DND-41 (cell line): Measurements from ENCODE around the gene ZACN.
A peak's percentile ranks its signal among the peaks of the same experiment; 100 is the strongest.

Source experiments
- ATAC-seq: fragments of 200-7000 bp; cut with Tn5 transposase; 3 replicates; pipeline ENCODE4 v1.9.1; 2021; ENCODE audit warnings: low read depth; ENCODE audit not compliant: insufficient read depth
- DNase-seq: peaks from one replicate; pipeline ENCODE4 v3.0.0-alpha.2; 2020
- H2AFZ ChIP-seq: 2 replicates; pipeline ENCODE4 v1.6.0; 2012; ENCODE audit warnings: low read depth, low read length
- H3K27ac ChIP-seq: 2 replicates; pipeline ENCODE4 v1.5.1; 2012; ENCODE audit warnings: low read length, inconsistent platforms
- H3K27me3 ChIP-seq: fragments of 200-600 bp; sonication (generic); 2 replicates; pipeline ENCODE4 v1.6.0; 2012; ENCODE audit warnings: low read length, mild to moderate bottlenecking, inconsistent platforms; ENCODE audit not compliant: insufficient read depth, poor library complexity
- H3K36me3 ChIP-seq: 2 replicates; pipeline ENCODE4 v1.5.1; 2012; ENCODE audit warnings: low read length, inconsistent platforms; ENCODE audit not compliant: insufficient read depth
- H3K4me1 ChIP-seq: 2 replicates; pipeline ENCODE4 v1.5.1; 2012; ENCODE audit warnings: mild to moderate bottlenecking, low read length; ENCODE audit not compliant: insufficient read depth
- H3K4me2 ChIP-seq: 2 replicates; pipeline ENCODE4 v1.6.0; 2012; ENCODE audit warnings: mild to moderate bottlenecking, moderate library complexity, low read length, inconsistent platforms; ENCODE audit not compliant: insufficient read depth
- H3K4me3 ChIP-seq, 2 experiments: fragments of 200-600 bp in 1 of 2; shearing (Covaris generic) in 1 of 2; 2 replicates each; pipeline ENCODE4 v1.5.1; 2012 to 2016; ENCODE audit warnings: inconsistent platforms in 2 of 2, low read length in 2 of 2, mild to moderate bottlenecking in 2 of 2, low read depth in 1 of 2, moderate library complexity in 1 of 2
- H3K79me2 ChIP-seq: 2 replicates; pipeline ENCODE4 v1.6.0; 2012; ENCODE audit warnings: low read length, inconsistent platforms; ENCODE audit not compliant: insufficient read depth
- H3K9ac ChIP-seq: 2 replicates; pipeline ENCODE4 v1.6.0; 2012; ENCODE audit warnings: low read depth, mild to moderate bottlenecking, inconsistent platforms, low read length, moderate library complexity
- H3K9me3 ChIP-seq: 2 replicates; pipeline ENCODE4 v1.5.1; 2012; ENCODE audit warnings: low read length, moderate library complexity, mild to moderate bottlenecking, inconsistent platforms; ENCODE audit not compliant: insufficient read depth, severe bottlenecking
- H4K20me1 ChIP-seq: 2 replicates; pipeline ENCODE4 v1.6.0; 2012; ENCODE audit warnings: low read length; ENCODE audit not compliant: insufficient read depth
- EZH2 ChIP-seq: IDR thresholded peaks from 3 replicates; pipeline ENCODE4 v1.6.1; 2012; ENCODE audit warnings: borderline replicate concordance, low read depth, mild to moderate bottlenecking, moderate library complexity, low read length, inconsistent platforms; ENCODE audit not compliant: severe bottlenecking
- TF ChIP-seq, protein P1 (sequence below): IDR thresholded peaks from 2 replicates; pipeline ENCODE4 v1.5.1; 2012; ENCODE audit warnings: borderline replicate concordance, low read length, moderate library complexity, mild to moderate bottlenecking; ENCODE audit not compliant: poor library complexity, severe bottlenecking; ENCODE audit errors: extremely low read depth

The ZACN gene

DNA sequence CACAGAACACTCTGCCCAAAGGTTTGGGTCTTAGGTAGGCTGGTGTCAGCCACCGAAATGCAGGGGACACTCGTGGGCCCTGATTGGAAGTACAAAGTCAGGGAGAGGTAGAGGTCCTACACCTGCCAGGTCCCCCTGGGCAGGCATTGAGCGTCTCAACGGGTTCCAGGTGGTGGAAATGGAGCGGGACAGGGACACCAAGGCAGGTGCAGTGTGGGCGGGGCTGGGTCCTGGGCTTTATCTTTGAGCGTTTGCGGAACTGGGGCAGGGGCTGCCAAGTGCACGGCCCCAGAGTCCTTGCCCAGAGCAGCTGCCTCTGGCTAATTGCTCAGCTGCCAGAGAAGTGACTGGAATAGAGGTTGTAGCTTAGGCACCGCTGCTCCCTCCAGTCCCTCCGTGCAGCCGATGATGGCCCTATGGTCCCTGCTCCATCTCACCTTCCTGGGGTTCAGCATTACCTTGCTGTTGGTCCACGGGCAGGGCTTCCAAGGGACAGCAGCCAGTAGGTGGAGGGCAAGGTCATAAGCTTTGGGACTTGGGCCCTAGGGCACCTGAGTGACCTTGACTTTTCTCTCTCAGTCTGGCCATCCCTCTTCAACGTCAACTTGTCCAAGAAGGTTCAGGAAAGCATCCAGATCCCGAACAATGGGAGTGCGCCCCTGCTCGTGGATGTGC, at the start of gene ZACN:
TSS of gene ZACN (plus strand) at position 323 of the 675 bp plus-strand sequence. CDS start at position 406, 83 bp downstream.
- 0 out of 3 replicates have a peak, but pooled peaks have one; percentile 5 for ATAC-seq
- Histone ChIP-seq H3K4me2 (no peak within 1 kb of the TSS), H3K79me2 (no peaks in the 10 kb centered on the region), H3K4me1 (peaks cover 10% of the 10 kb centered on the region), H3K9me3 (no peaks in the 10 kb centered on the region), H3K4me3 (no peak within 1 kb of the TSS), H4K20me1 (no peaks in the 10 kb centered on the region; the same call in 1 of the 2 replicates), H3K27me3 (no peaks in the 10 kb centered on the region), H3K36me3 (peaks cover 16% of the 10 kb centered on the region), H3K9ac (no peak within 1 kb of the TSS), H2AFZ (no peak within 1 kb of the TSS), H3K27ac (no peak within 1 kb of the TSS)
- TF ChIP-seq EZH2 = no peak
- TF ChIP-seq, protein P1, sequence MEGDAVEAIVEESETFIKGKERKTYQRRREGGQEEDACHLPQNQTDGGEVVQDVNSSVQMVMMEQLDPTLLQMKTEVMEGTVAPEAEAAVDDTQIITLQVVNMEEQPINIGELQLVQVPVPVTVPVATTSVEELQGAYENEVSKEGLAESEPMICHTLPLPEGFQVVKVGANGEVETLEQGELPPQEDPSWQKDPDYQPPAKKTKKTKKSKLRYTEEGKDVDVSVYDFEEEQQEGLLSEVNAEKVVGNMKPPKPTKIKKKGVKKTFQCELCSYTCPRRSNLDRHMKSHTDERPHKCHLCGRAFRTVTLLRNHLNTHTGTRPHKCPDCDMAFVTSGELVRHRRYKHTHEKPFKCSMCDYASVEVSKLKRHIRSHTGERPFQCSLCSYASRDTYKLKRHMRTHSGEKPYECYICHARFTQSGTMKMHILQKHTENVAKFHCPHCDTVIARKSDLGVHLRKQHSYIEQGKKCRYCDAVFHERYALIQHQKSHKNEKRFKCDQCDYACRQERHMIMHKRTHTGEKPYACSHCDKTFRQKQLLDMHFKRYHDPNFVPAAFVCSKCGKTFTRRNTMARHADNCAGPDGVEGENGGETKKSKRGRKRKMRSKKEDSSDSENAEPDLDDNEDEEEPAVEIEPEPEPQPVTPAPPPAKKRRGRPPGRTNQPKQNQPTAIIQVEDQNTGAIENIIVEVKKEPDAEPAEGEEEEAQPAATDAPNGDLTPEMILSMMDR = no peak
- no peak for DNase-seq

DNA sequence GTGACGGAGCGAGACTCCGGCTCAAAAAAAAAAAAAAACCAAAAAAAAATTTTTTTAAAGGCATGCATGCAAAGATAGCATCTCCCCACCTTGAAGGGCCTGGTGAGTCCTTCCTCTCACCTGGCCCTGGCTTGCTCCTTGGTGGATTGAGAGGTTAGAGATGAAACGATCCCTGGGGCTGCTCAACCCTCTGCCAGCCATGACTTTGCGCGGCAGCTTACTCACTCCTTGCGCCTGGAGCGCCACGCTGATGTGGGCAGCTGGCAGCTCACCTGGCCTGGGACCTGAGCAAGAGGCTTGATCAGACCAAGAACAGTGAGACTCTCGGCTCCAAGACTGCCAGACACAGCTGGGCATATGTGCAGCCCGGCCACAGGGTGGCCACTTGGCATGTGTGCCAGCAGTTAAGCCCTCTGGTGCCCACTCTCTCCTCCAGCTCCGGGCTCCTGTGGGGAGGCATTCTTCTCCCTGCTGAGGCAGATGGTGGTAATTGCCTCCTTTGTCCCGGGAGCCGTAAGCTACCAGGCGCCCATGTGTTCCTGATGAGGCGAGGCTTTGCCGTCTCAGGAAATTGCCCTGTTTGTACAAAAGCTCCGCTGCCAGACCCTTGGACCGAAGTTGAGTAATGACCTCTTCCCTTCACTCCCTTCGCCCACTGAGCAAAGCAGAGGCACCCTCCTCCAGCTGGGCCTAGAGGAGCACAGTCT, 46.8 kb upstream of the ZACN start:
- no peak overlapping the region for H3K27ac ChIP-seq
- no peak overlapping the region for H3K4me3 ChIP-seq
- H3K9me3 ChIP-seq = no peaks in the 10 kb centered on the region
- no peak for TF ChIP-seq EZH2
- TF ChIP-seq, protein P1 = no peak
- H3K9ac ChIP-seq = no peak overlapping the region
- no peaks in the 10 kb centered on the region for H3K36me3 ChIP-seq
- ATAC-seq (no peak), DNase-seq (no peak)
- no peak overlapping the region for H3K4me2 ChIP-seq
- no peaks in the 10 kb centered on the region for H3K79me2 ChIP-seq
- H3K4me1 ChIP-seq = peaks cover 27% of the 10 kb centered on the region
- no peaks in the 10 kb centered on the region for H3K27me3 ChIP-seq
- 0 out of 2 replicates have a peak overlapping the region, but pooled peaks have one; percentile 3 for H2AFZ ChIP-seq
- no peaks in the 10 kb centered on the region for H4K20me1 ChIP-seq

DNA sequence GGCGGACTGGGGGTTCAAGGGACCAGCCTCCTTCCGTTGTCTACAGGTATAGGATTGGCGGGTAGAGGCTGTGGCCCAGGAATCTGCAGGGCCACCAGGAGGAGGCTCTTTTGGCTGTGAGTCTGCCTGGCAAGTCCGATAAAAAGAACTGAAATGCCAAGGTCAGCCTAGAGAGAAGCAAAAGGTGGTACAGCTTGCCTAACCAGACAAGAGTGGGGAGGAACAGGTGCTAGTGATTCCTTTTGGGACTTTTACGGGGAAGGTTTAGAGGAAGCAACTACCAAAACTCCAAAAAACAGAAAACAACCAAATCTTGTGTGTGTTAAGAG, 46.2 kb upstream of the ZACN start:
- no peak overlapping the region for H3K4me3 ChIP-seq
- H2AFZ ChIP-seq = 0 out of 2 replicates have a peak overlapping the region, but pooled peaks have one; percentile 3
- ATAC-seq (no peak), DNase-seq (no peak)
- H3K36me3 ChIP-seq = no peaks in the 10 kb centered on the region
- no peaks in the 10 kb centered on the region for H3K9me3 ChIP-seq
- no peak overlapping the region for H3K4me2 ChIP-seq
- no peaks in the 10 kb centered on the region for H3K27me3 ChIP-seq
- peaks cover 27% of the 10 kb centered on the region for H3K4me1 ChIP-seq
- no peak overlapping the region for H3K9ac ChIP-seq
- no peaks in the 10 kb centered on the region for H4K20me1 ChIP-seq
- no peaks in the 10 kb centered on the region for H3K79me2 ChIP-seq
- H3K27ac ChIP-seq = no peak overlapping the region
- TF ChIP-seq, protein P1 = no peak
- no peak for TF ChIP-seq EZH2
